HEK293 (cell line): Measurements from ENCODE around the gene SH3TC1.
A peak's percentile ranks its signal among the peaks of the same experiment; 100 is the strongest.

Experiments used
- CTCF ChIA-PET: fragments of 350-600 bp; formaldehyde crosslinking; extraction: SDS; loops from one replicate; lab custom pipeline; 2021; ENCODE audit warnings: antibody characterized with exemption; lab: Yijun Ruan, JAX
- POLR2A ChIA-PET: fragments of 300-600 bp; formaldehyde crosslinking; extraction: SDS; loops from one replicate; lab custom pipeline; 2020; ENCODE audit warnings: antibody characterized with exemption, inconsistent platforms; lab: Yijun Ruan, JAX
- H3K27ac ChIP-seq: fragments of 200-500 bp; sonication (Bioruptor generic); 2 replicates; pipeline ENCODE4 v1.5.1; 2014; ENCODE audit warnings: low read depth, low read length, control low read depth, inconsistent platforms; ENCODE audit errors: extremely low read depth
- H3K36me3 ChIP-seq, 2 experiments: fragments of 200-500 bp in 1 of 2; sonication (Bioruptor generic) in 1 of 2; 1 replicate in 1 of 2; 2 replicates in 1 of 2; pipeline ENCODE4 v1.5.1; 2014 to 2017; ENCODE audit warnings: inconsistent platforms in 2 of 2, low read length in 2 of 2; ENCODE audit not compliant: control insufficient read depth in 2 of 2, insufficient read depth in 1 of 2
- H3K4me1 ChIP-seq: fragments of 200-500 bp; sonication (Bioruptor generic); 2 replicates; pipeline ENCODE4 v1.5.1; 2014; ENCODE audit warnings: mild to moderate bottlenecking, low read length, inconsistent platforms; ENCODE audit not compliant: control insufficient read depth, insufficient read depth
- H3K4me3 ChIP-seq: 2 replicates; pipeline ENCODE4 v1.5.1; 2011; ENCODE audit warnings: low read depth, mild to moderate bottlenecking, control low read depth, low read length, moderate library complexity
- H3K9me3 ChIP-seq: fragments of 200-500 bp; sonication (Bioruptor generic); 2 replicates; pipeline ENCODE4 v1.5.1; 2014; ENCODE audit warnings: low read depth, low read length, inconsistent platforms; ENCODE audit not compliant: control insufficient read depth, insufficient read depth
- GLI4 ChIP-seq: fragments of 450-650 bp; formaldehyde crosslinking; IDR thresholded peaks from 2 replicates; pipeline ENCODE4 v1.5.1; 2016; ENCODE audit warnings: missing biosample characterization, missing genetic modification characterization
- HOXD13 ChIP-seq: sonication (generic); formaldehyde crosslinking; IDR thresholded peaks from 2 replicates; pipeline ENCODE4 v1.8.0; 2022; ENCODE audit warnings: missing genetic modification reagents, borderline replicate concordance
- KLF10 ChIP-seq: fragments of 450-650 bp; IDR thresholded peaks from 2 replicates; pipeline ENCODE4 v1.5.1; 2018; ENCODE audit warnings: missing biosample characterization, mild to moderate bottlenecking, missing genetic modification characterization
- TCF7L2 ChIP-seq: IDR thresholded peaks from 2 replicates; pipeline ENCODE4 v1.6.1; 2011; ENCODE audit warnings: low read depth, mild to moderate bottlenecking, inconsistent platforms, low read length, moderate library complexity, borderline replicate concordance
- TSHZ1 ChIP-seq: fragments of 450-650 bp; formaldehyde crosslinking; IDR thresholded peaks from 2 replicates; pipeline ENCODE4 v1.5.1; 2016; ENCODE audit warnings: missing biosample characterization, missing genetic modification characterization, borderline replicate concordance
- ZFP3 ChIP-seq: fragments of 450-650 bp; formaldehyde crosslinking; IDR thresholded peaks from 2 replicates; pipeline ENCODE4 v1.5.1; 2016; ENCODE audit warnings: low read depth, missing biosample characterization, missing genetic modification characterization
- ZIC2 ChIP-seq: fragments of 450-650 bp; formaldehyde crosslinking; IDR thresholded peaks from 2 replicates; pipeline ENCODE4 v1.5.1; 2016; ENCODE audit warnings: missing biosample characterization, missing genetic modification characterization
- ZNF121 ChIP-seq: fragments of 450-650 bp; formaldehyde crosslinking; IDR thresholded peaks from 2 replicates; pipeline ENCODE4 v1.5.1; 2016; ENCODE audit warnings: missing biosample characterization, missing genetic modification characterization
- ZNF169 ChIP-seq: fragments of 450-650 bp; formaldehyde crosslinking; IDR thresholded peaks from 2 replicates; pipeline ENCODE4 v1.5.1; 2016; ENCODE audit warnings: missing biosample characterization, missing genetic modification characterization
- ZNF174 ChIP-seq: fragments of 450-650 bp; formaldehyde crosslinking; IDR thresholded peaks from 2 replicates; pipeline ENCODE4 v1.5.0; 2017; ENCODE audit warnings: missing biosample characterization, mild to moderate bottlenecking, missing genetic modification characterization
- ZNF23 ChIP-seq: fragments of 450-650 bp; formaldehyde crosslinking; IDR thresholded peaks from 2 replicates; pipeline ENCODE4 v1.5.1; 2016; ENCODE audit warnings: missing biosample characterization, missing genetic modification characterization, borderline replicate concordance
- ZNF274 ChIP-seq, 2 experiments: fragments of 200-500 bp in 1 of 2; fragments of 450-650 bp in 1 of 2; sonication (Bioruptor generic) in 1 of 2; formaldehyde crosslinking in 1 of 2; IDR thresholded peaks; 2 replicates each; pipeline versions ENCODE4 v1.5.1 to v1.6.1; 2014 to 2016; ENCODE audit warnings: borderline replicate concordance in 1 of 2, inconsistent platforms in 1 of 2, low read length in 1 of 2, missing biosample characterization in 1 of 2, missing genetic modification characterization in 1 of 2
- ZNF324 ChIP-seq: fragments of 450-650 bp; formaldehyde crosslinking; IDR thresholded peaks from 2 replicates; pipeline ENCODE4 v1.5.1; 2016; ENCODE audit warnings: missing biosample characterization, missing genetic modification characterization
- ZNF366 ChIP-seq: fragments of 450-650 bp; formaldehyde crosslinking; conservative IDR thresholded peaks from 2 replicates; pipeline ENCODE4 v1.5.1; 2016; ENCODE audit warnings: missing biosample characterization, missing genetic modification characterization
- ZNF404 ChIP-seq: fragments of 450-650 bp; formaldehyde crosslinking; IDR thresholded peaks from 2 replicates; pipeline ENCODE4 v1.5.1; 2017; ENCODE audit warnings: missing biosample characterization, missing genetic modification characterization
- ZNF433 ChIP-seq: fragments of 450-650 bp; formaldehyde crosslinking; IDR thresholded peaks from 2 replicates; pipeline ENCODE4 v1.5.1; 2016; ENCODE audit warnings: missing biosample characterization, missing genetic modification characterization, low read depth
- ZNF510 ChIP-seq: fragments of 450-650 bp; formaldehyde crosslinking; IDR thresholded peaks from 2 replicates; pipeline ENCODE4 v1.5.1; 2018; ENCODE audit warnings: mild to moderate bottlenecking, missing genetic modification characterization, missing biosample characterization; ENCODE audit not compliant: insufficient replicate concordance
- ZNF560 ChIP-seq: fragments of 450-650 bp; formaldehyde crosslinking; IDR thresholded peaks from 2 replicates; pipeline ENCODE4 v1.5.1; 2017; ENCODE audit warnings: missing biosample characterization, missing genetic modification characterization, borderline replicate concordance
- ZNF654 ChIP-seq: fragments of 450-650 bp; formaldehyde crosslinking; IDR thresholded peaks from 2 replicates; pipeline ENCODE4 v1.5.1; 2016; ENCODE audit warnings: low read depth, missing biosample characterization, missing genetic modification characterization
- ZNF658 ChIP-seq: fragments of 450-650 bp; formaldehyde crosslinking; IDR thresholded peaks from 2 replicates; pipeline ENCODE4; 2016; ENCODE audit warnings: missing biosample characterization, missing genetic modification characterization
- ZNF791 ChIP-seq: fragments of 450-650 bp; formaldehyde crosslinking; IDR thresholded peaks from 2 replicates; pipeline ENCODE4 v1.5.1; 2016; ENCODE audit warnings: missing biosample characterization, missing genetic modification characterization
- ZNF792 ChIP-seq: fragments of 450-650 bp; formaldehyde crosslinking; IDR thresholded peaks from 2 replicates; pipeline ENCODE4 v1.5.1; 2016; ENCODE audit warnings: missing biosample characterization, missing genetic modification characterization
- ZSCAN16 ChIP-seq: fragments of 450-650 bp; formaldehyde crosslinking; IDR thresholded peaks from 2 replicates; pipeline ENCODE4 v1.5.1; 2016; ENCODE audit warnings: missing biosample characterization, missing genetic modification characterization

Gene SH3TC1

GRCh38 chr4:8224267-8224974, 25.3 kb downstream of the SH3TC1 start (continued):
- TF ChIP-seq ZNF560 (no peak), HOXD13 (CRISPR knock-in tag) (no peak), ZNF791 (no peak), ZNF121 (tag by site-specific recombination) (no peak), ZFP3 (tag by site-specific recombination) (no peak)

GRCh38 chr4:8224975-8225625, 26.0 kb downstream of the SH3TC1 start:
- no peak for TF ChIP-seq ZNF433
- no peak for TF ChIP-seq ZNF654 (tag by site-specific recombination)
- no peak for TF ChIP-seq TCF7L2
- TF ChIP-seq GLI4 (tag by site-specific recombination), result no peak
- no peak for TF ChIP-seq ZNF510 (tag by site-specific recombination)
- TF ChIP-seq ZNF792 (tag by site-specific recombination), result no peak
- no peak for TF ChIP-seq ZNF366 (tag by site-specific recombination)
- no peak for TF ChIP-seq ZNF174
- no peak for TF ChIP-seq ZNF169 (tag by site-specific recombination)
- TF ChIP-seq ZNF324, result no peak
- TF ChIP-seq ZNF274 (IDR thresholded peaks at IDR 0.05; ENCODE audit: low read length), result no peak
- no peak for TF ChIP-seq ZNF274 (tag by site-specific recombination; IDR thresholded peaks at IDR 0.05; ENCODE audit: borderline replicate concordance)
- no peak overlapping the region for H3K27ac ChIP-seq
- peaks cover 0 to 7% of the 10 kb centered on the region in 2 experiments; a peak in 1 of 3 replicates for H3K36me3 ChIP-seq

GRCh38 chr4:8225706-8226443, 26.8 kb downstream of the SH3TC1 start:
- ChIA-PET CTCF (interaction anchor here (0.5 to 1.2 kb wide), 5 partner anchors 15 to 284 kb away, joined by 3 to 5 read pairs (median 4); no protein-coding TSS in a partner anchor), POLR2A (no interaction called here)
- no peaks in the 10 kb centered on the region for H3K9me3 ChIP-seq
- H3K4me1 ChIP-seq, result no peaks in the 10 kb centered on the region
- no peak overlapping the region for H3K4me3 ChIP-seq
- peaks cover 0 to 7% of the 10 kb centered on the region in 2 experiments; a peak in 1 of 3 replicates for H3K36me3 ChIP-seq
- no peak overlapping the region for H3K27ac ChIP-seq
- TF ChIP-seq ZIC2, result peak; percentile 40; the same call in 1 of the 2 replicates
- TF ChIP-seq ZNF791, result no peak
- no peak for TF ChIP-seq ZNF658 (tag by site-specific recombination)
- TF ChIP-seq KLF10 (tag by site-specific recombination), result no peak
- TF ChIP-seq ZNF23 (tag by site-specific recombination), result no peak
- no peak for TF ChIP-seq ZNF404 (tag by site-specific recombination)
- TF ChIP-seq ZSCAN16, result no peak
- no peak for TF ChIP-seq TSHZ1 (tag by site-specific recombination)

More at GRCh38 chr4:8224975-8225625, 26.0 kb downstream of the SH3TC1 start:
- Histone ChIP-seq H3K9me3 (no peaks in the 10 kb centered on the region), H3K4me3 (no peak overlapping the region), H3K4me1 (no peaks in the 10 kb centered on the region)
- CTCF ChIA-PET, result no interaction called here
- POLR2A ChIA-PET, result interaction anchor here (0.9 kb wide), 1 partner anchor 49 kb away, joined by 3 read pairs; no protein-coding TSS in a partner anchor
